MM.1S (cell line): Measurements from ENCODE around the gene PROCA1.
"Not testable (repeated sequence)": the region's sequence is repeated elsewhere in the genome, so short reads cannot be mapped to it uniquely, and the experiment has no call there.

ENCODE experiments used
- DNase-seq: peaks from one replicate; pipeline ENCODE4 v3.0.0-alpha.2; 2015
- H2AFZ ChIP-seq: fragments of 300-600 bp; sonication (generic); 2 replicates; pipeline ENCODE4 v1.6.0; 2016; ENCODE audit warnings: antibody characterized with exemption, low read length
- H3F3A ChIP-seq: fragments of 300-600 bp; sonication (generic); 2 replicates; pipeline ENCODE4 v1.6.1; 2016; ENCODE audit warnings: mild to moderate bottlenecking, antibody characterized with exemption, low read length, moderate library complexity, mixed read lengths; ENCODE audit not compliant: insufficient read depth
- H3K27ac ChIP-seq: fragments of 300-600 bp; sonication (generic); 2 replicates; pipeline ENCODE4 v1.5.1; 2016; ENCODE audit warnings: mild to moderate bottlenecking, low read length
- H3K27me3 ChIP-seq: fragments of 300-600 bp; sonication (generic); replicated peaks from 2 replicates; pipeline ENCODE4 v1.6.0; 2016; ENCODE audit warnings: low read length; ENCODE audit not compliant: insufficient read depth
- H3K36me3 ChIP-seq: fragments of 300-600 bp; sonication (generic); replicated peaks from 2 replicates; pipeline ENCODE4 v1.6.1; 2016; ENCODE audit warnings: mild to moderate bottlenecking, low read length, mixed read lengths; ENCODE audit not compliant: insufficient read depth
- H3K4me1 ChIP-seq: fragments of 300-600 bp; sonication (generic); 2 replicates; pipeline ENCODE4 v1.6.1; 2016; ENCODE audit warnings: low read length, mixed read lengths
- H3K4me2 ChIP-seq: fragments of 300-600 bp; sonication (generic); 2 replicates; pipeline ENCODE4 v1.6.0; 2016; ENCODE audit warnings: low read depth, low read length
- H3K4me3 ChIP-seq: fragments of 300-600 bp; sonication (generic); 2 replicates; pipeline ENCODE4 v1.5.1; 2016; ENCODE audit warnings: low read length, mixed read lengths
- H3K79me2 ChIP-seq: fragments of 300-600 bp; sonication (generic); 2 replicates; pipeline ENCODE4 v1.6.1; 2016; ENCODE audit warnings: mixed run types, low read length, mixed read lengths
- H3K9ac ChIP-seq: fragments of 300-600 bp; sonication (generic); 2 replicates; pipeline ENCODE4 v1.6.1; 2016; ENCODE audit warnings: low read length, mixed read lengths
- H3K9me2 ChIP-seq: fragments of 300-600 bp; sonication (generic); replicated peaks from 2 replicates; pipeline ENCODE4 v1.6.1; 2016; ENCODE audit warnings: mild to moderate bottlenecking, low read length, mixed read lengths; ENCODE audit not compliant: insufficient read depth
- H3K9me3 ChIP-seq: fragments of 300-600 bp; sonication (generic); replicated peaks from 2 replicates; pipeline ENCODE4 v1.6.1; 2016; ENCODE audit warnings: mild to moderate bottlenecking, low read length, mixed read lengths; ENCODE audit not compliant: insufficient read depth
- H4K20me1 ChIP-seq: fragments of 300-600 bp; sonication (generic); 2 replicates; pipeline ENCODE4 v1.6.1; 2016; ENCODE audit warnings: mild to moderate bottlenecking, low read length, moderate library complexity, mixed read lengths; ENCODE audit not compliant: insufficient read depth
- EZH2 ChIP-seq: fragments of 300-600 bp; sonication (generic); optimal IDR thresholded peaks from 2 replicates; pipeline ENCODE3; 2017; ENCODE audit warnings: low read depth, mild to moderate bottlenecking, antibody characterized with exemption, low read length, mixed read lengths
- EZH2phosphoT487 ChIP-seq: fragments of 300-600 bp; sonication (generic); IDR thresholded peaks from 2 replicates; pipeline ENCODE4 v1.6.1; 2018; ENCODE audit warnings: antibody characterized with exemption, low read length
- TF ChIP-seq, protein P1 (sequence below): fragments of 300-600 bp; sonication (generic); IDR thresholded peaks from 2 replicates; pipeline ENCODE4 v1.5.1; 2016; ENCODE audit warnings: antibody characterized with exemption, low read length, mixed read lengths

The PROCA1 gene

DNA sequence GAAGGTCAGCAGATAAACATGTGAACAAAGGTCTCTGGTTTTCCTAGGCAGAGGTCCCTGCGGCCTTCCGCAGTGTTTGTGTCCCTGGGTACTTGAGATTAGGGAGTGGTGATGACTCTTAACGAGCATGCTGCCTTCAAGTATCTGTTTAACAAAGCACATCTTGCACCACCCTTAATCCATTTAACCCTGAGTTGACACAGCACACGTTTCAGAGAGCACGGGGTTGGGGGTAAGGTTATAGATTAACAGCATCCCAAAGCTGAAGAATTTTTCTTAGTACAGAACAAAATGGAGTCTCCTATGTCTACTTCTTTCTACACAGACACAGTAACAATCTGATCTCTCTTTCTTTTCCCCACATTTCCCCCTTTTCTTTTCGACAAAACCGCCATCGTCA lies 53.3 kb downstream of the PROCA1 start:
- not testable (repeated sequence) for H3K4me2 ChIP-seq, H3K9ac ChIP-seq, H3K27ac ChIP-seq, H4K20me1 ChIP-seq, H2AFZ ChIP-seq, DNase-seq, H3K9me2 ChIP-seq, H3K36me3 ChIP-seq, H3K9me3 ChIP-seq, H3K4me3 ChIP-seq, H3K27me3 ChIP-seq
- Histone ChIP-seq H3K4me1 (peaks cover 15% of the 10 kb centered on the region), H3K79me2 (peaks cover 52% of the 10 kb centered on the region), H3F3A (peaks cover 11% of the 10 kb centered on the region; the same call in 1 of the 2 replicates)

- no peak for TF ChIP-seq EZH2phosphoT487
- TF ChIP-seq, protein P1, sequence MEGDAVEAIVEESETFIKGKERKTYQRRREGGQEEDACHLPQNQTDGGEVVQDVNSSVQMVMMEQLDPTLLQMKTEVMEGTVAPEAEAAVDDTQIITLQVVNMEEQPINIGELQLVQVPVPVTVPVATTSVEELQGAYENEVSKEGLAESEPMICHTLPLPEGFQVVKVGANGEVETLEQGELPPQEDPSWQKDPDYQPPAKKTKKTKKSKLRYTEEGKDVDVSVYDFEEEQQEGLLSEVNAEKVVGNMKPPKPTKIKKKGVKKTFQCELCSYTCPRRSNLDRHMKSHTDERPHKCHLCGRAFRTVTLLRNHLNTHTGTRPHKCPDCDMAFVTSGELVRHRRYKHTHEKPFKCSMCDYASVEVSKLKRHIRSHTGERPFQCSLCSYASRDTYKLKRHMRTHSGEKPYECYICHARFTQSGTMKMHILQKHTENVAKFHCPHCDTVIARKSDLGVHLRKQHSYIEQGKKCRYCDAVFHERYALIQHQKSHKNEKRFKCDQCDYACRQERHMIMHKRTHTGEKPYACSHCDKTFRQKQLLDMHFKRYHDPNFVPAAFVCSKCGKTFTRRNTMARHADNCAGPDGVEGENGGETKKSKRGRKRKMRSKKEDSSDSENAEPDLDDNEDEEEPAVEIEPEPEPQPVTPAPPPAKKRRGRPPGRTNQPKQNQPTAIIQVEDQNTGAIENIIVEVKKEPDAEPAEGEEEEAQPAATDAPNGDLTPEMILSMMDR, result no peak
- TF ChIP-seq EZH2, result no peak
- H2AFZ ChIP-seq, result no peak overlapping the region
- H3K4me2 ChIP-seq, result no peak overlapping the region
- peaks cover 9% of the 10 kb centered on the region; the same call in 1 of the 2 replicates for H3K4me1 ChIP-seq
- H4K20me1 ChIP-seq, result no peaks in the 10 kb centered on the region
- peaks cover 11% of the 10 kb centered on the region; the same call in 1 of the 2 replicates for H3F3A ChIP-seq
- peaks cover 46% of the 10 kb centered on the region for H3K79me2 ChIP-seq
- H3K9ac ChIP-seq, result no peak overlapping the region
- no peak overlapping the region for H3K27ac ChIP-seq
- H3K9me2 ChIP-seq, result no peaks in the 10 kb centered on the region
- H3K36me3 ChIP-seq, result peaks cover 2% of the 10 kb centered on the region; the same call in 1 of the 2 replicates
- no peaks in the 10 kb centered on the region for H3K9me3 ChIP-seq
- no peak overlapping the region for H3K4me3 ChIP-seq
- no peaks in the 10 kb centered on the region for H3K27me3 ChIP-seq
- DNase-seq, result no peak
Observed at GRCh38 chr17:28657756-28658155, 53.9 kb downstream of the PROCA1 start.

DNA sequence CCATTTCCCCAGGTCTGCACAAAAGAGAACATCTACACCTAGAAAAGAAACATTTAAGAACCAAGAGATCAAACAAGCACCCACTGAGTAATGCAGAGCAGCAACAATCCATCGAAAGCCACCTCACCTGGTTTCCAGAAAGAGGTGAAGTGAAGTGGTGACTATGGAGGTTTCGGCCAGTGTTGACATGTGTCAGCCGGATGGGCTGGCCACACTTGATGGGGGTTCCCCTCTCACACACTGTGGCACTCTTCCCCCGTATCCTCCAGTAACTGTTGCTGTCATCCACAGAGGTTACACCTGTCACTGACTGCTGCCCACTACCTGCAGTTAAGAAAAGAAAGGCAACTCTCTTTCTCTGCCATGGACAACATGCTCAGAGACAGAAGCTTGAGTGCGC lies 56.5 kb downstream of the PROCA1 start:
- Histone ChIP-seq H4K20me1 (no peaks in the 10 kb centered on the region), H3K9me3 (no peaks in the 10 kb centered on the region), H3K4me1 (peaks cover 6% of the 10 kb centered on the region; the same call in 1 of the 2 replicates), H3K27me3 (no peaks in the 10 kb centered on the region), H3K9ac (no peak overlapping the region), H3F3A (0 out of 2 replicates have a peak, but pooled peaks cover 7% of the 10 kb centered on the region), H3K36me3 (peaks cover 2% of the 10 kb centered on the region; the same call in 1 of the 2 replicates), H3K27ac (peak overlapping the region; percentile 25; the same call in 1 of the 2 replicates), H3K4me2 (no peak overlapping the region), H2AFZ (no peak overlapping the region), H3K9me2 (no peaks in the 10 kb centered on the region), H3K4me3 (no peak overlapping the region), H3K79me2 (peaks cover 26% of the 10 kb centered on the region)
- DNase-seq, result peak; percentile 66
- TF ChIP-seq EZH2 (no peak), EZH2phosphoT487 (no peak)
- TF ChIP-seq, protein P1, result no peak
